GM18517 (cell line): ENCODE measurements around the gene RAB40B.

Experiments used
- ATAC-seq: cut with Tn5 transposase; IDR thresholded peaks from one replicate; pipeline ENCODE4 v1.9.1; 2021; ENCODE audit warnings: mild to moderate bottlenecking, moderate library complexity; ENCODE audit not compliant: unreplicated experiment

RAB40B gene

DNA sequence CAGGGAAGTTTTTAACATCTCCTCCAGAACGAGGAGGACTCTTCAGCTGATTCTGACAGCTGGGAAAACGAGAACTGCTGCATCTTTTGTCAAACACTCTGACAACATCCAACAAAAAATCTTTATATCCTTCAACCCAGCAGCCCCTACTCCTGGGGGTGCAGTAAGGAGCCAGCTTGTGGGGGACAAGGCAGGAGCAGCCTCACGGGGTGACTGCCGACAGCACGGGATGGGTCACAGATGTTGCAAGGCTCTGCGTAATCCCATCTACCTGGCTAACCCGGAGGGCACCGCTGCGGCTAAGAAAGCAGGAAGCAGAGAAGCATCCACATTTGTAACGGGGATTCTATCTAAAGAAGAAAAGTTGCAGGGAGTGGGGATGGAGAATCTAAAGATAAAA, 78.9 kb downstream of the RAB40B start:
- no peak for ATAC-seq

GRCh38 chr17:82619211-82619610, 79.3 kb downstream of the RAB40B start:
- ATAC-seq, result no peak

DNA sequence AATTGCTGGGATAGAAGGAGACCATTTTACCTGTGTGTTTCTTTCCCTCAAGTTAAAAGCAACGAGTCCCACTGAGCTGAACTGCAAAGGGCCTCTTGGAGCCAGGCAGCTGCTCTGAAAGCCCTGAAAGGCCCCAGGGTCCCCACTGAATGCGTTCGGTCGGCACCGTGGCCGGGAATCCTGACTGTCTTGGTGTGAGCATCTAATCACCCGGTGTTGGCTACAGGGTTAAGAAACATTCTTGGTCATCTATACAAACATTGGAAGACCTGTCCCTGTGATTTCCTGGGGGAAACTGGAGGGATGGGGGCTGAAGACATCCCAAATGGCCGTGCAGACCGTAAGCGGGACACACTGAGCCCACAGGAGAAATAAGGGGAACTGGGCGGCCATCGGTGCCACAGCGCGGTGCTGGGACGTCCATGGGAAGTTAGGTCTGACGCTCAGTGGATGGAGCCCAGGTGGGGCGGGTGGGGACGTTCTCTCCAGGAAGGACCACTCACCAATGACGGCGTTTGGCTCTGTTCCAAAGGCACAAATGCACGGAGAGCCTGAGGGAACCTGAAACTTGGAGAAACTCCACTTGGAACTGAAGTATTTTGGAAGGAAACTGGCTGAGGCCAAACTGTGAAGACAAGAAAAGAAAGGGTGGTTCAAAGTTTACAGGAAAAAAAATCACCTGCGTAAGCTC, 82.3 kb downstream of the RAB40B start:
- no peak for ATAC-seq

DNA sequence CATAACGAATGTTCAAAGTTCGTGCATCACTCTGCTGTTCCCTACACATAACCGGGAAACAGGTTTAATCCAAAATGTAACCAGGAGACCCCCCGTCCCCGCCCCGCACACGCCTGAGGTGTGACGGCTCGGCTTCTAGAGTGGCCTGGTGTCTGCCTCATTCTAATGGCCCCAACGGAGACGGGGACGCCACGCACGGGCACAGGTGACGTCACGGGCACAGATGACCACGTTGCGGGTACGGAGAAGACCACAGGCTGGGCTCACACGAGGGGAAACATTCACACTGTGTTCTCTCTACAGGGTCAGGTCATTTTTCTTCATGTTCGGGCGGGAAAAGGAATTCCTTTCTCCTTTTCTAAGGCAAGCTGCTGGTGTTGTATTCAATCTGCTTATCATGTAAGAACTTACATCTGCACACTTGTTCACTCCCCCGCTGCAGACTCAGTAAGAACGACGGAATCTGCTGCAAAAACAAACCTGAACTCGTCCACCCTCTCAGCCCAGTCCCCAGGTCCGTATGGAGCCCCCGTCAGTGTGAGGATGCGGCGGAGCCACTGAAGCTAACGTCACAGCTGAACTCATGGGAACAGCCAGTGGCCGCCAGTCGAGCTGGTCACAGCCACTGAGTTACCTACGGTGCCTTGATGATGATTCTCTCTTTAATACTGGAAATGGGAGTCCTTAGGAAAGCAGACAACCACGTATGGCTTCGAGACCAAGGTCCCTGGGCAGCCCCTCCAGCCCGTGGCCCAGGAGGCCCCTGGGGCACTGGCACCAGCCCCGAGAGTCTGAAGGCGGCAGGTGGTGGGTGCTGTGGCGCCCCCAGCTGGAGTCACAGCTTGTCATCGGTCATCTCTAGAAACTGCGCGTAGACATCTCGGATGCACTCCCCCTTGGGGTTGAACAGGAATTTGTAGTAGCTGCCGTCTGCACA, 83.1 kb downstream of the RAB40B start:
- no peak for ATAC-seq

- no peak for ATAC-seq
Measured at GRCh38 chr17:82614095-82614631, 84.3 kb downstream of the RAB40B start.

- ATAC-seq, result no peak
Measured at GRCh38 chr17:82613283-82614094, 85.0 kb downstream of the RAB40B start.

GRCh38 chr17:82611140-82612058, 87.1 kb downstream of the RAB40B start:
- no peak for ATAC-seq

- ATAC-seq, result no peak
Measured at GRCh38 chr17:82609655-82610054, 88.8 kb downstream of the RAB40B start.

DNA sequence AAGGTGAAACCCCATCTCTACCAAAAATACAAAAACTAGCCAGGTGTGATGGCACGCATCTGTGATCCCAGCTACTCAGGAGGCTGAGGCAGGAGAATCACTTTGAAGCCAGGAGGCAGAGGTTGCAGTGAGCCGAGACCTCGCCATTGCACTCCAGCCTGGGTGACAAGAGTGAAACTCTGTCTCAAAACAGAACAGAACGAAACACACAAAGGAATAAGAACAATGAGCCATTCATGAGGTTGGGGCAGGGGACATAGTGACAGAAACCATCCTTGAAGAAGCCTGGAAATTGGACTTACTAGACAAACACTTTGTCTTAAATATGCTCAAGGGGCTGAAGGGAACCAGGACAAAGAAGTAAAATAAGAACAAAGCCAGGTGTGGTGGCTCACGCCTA, 89.7 kb downstream of the RAB40B start:
- no peak for ATAC-seq

GRCh38 chr17:82605939-82606600, 92.4 kb downstream of the RAB40B start:
- no peak for ATAC-seq
